ENCODE measurements around the gene KRT26.

KRT26 gene

DNA sequence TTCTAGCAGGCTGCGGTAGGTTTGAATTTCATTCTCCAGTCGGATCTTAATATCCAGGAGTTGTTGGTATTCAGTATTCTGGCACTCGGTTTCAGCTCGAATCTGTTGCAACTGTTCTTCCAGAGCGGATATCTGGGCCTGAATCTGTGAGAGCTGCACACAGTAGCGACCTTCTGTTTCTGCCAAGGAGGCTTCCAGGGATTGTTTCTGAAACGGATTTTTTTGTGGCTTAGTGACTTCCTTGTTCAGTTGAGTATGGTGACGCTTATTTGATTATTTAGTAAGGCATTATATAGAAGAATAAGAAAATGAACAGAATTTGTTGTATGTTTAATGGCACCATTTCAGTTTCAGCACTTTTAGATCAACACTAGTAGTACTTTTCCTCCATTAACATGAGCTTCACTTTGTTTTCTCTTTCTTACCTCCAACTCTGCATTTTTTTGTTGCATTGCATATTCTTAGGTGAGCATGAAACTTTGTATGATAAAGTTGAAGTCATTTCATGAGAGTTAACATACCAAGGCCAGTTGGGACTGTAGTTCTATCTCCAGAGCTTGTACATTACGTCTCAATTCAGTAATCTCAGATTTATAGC is 47.6 kb upstream of the KRT26 start:
- TF ChIP-seq, protein P1, sequence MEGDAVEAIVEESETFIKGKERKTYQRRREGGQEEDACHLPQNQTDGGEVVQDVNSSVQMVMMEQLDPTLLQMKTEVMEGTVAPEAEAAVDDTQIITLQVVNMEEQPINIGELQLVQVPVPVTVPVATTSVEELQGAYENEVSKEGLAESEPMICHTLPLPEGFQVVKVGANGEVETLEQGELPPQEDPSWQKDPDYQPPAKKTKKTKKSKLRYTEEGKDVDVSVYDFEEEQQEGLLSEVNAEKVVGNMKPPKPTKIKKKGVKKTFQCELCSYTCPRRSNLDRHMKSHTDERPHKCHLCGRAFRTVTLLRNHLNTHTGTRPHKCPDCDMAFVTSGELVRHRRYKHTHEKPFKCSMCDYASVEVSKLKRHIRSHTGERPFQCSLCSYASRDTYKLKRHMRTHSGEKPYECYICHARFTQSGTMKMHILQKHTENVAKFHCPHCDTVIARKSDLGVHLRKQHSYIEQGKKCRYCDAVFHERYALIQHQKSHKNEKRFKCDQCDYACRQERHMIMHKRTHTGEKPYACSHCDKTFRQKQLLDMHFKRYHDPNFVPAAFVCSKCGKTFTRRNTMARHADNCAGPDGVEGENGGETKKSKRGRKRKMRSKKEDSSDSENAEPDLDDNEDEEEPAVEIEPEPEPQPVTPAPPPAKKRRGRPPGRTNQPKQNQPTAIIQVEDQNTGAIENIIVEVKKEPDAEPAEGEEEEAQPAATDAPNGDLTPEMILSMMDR (IDR thresholded peaks at IDR 0.05; ENCODE audit: insufficient read depth, low read length, poor library complexity, severe bottlenecking), result no peak
- no peak for TF ChIP-seq EZH2phosphoT487 (conservative IDR thresholded peaks at IDR 0.05; ENCODE audit: low read length)
- Histone ChIP-seq H2AFZ (ENCODE audit: low read depth, low read length, severe bottlenecking) (peak overlapping the region; percentile 31), H3K27ac (ENCODE audit: low read depth, low read length) (peak overlapping the region; percentile 49), H3F3A (ENCODE audit: insufficient read depth) (peaks cover 27% of the 10 kb centered on the region), H3K9ac (ENCODE audit: low read length) (peak overlapping the region; percentile 85), H3K4me3 (ENCODE audit: insufficient read depth, low read length, poor library complexity, severe bottlenecking) (peak overlapping the region; percentile 91), H3K36me3 (ENCODE audit: low read length) (peaks cover 9% of the 10 kb centered on the region; the same call in 1 of the 2 replicates), H3K9me2 (replicated peaks; ENCODE audit: insufficient read depth, low read length) (no peaks in the 10 kb centered on the region), H3K4me2 (ENCODE audit: low read depth, low read length, poor library complexity, severe bottlenecking) (peak overlapping the region; percentile 92), H3K79me2 (ENCODE audit: insufficient read depth, low read length) (peaks cover 6% of the 10 kb centered on the region; the same call in 1 of the 2 replicates), H3K9me3 (ENCODE audit: insufficient read depth, low read length) (no peaks in the 10 kb centered on the region), H4K20me1 (ENCODE audit: low read depth, low read length) (no peaks in the 10 kb centered on the region), H3K27me3 (ENCODE audit: low read length) (no peaks in the 10 kb centered on the region)

DNA sequence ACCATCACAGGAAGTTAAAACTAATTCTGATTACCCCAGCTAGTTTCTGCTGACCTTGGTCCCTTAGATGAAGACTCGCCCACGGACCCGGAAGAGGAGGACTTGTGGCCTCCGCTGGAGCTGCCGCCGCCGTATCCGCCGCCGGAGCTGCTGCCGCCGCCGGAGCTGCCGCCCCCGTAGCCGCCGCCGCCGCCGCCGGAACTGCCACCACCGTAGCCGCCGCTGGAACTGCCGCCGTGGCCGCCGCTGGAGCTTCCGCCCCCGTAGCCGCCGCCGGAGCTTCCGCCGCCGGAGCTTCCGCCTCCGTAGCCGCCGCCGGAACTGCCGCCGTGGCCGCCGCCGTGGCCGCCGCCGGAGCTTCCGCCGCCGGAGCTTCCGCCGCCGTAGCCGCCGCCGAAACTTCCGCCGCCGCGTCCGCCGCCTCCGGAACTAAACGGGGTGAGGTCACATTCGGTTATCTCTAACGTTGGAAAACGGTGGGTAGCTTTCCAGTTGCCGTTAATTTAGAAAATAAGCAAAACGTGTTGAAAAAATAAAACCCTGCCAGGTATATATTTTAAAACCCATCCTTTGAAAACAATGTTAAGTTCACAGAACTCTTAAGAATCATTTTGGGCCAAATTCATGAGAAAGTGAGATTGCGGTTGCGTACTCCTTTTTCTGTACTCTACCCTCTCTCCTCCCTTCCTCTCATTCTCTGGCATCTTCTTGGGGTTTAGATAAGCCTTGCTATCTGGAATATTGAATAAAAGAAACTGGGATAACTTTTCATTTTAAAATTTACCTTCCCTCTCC is 46.9 kb upstream of the KRT26 start:
- Histone ChIP-seq H3K4me2 (ENCODE audit: low read depth, low read length, poor library complexity, severe bottlenecking) (peak overlapping the region; percentile 92), H3K79me2 (ENCODE audit: insufficient read depth, low read length) (peaks cover 6% of the 10 kb centered on the region; the same call in 1 of the 2 replicates), H3K36me3 (ENCODE audit: low read length) (peaks cover 9% of the 10 kb centered on the region; the same call in 1 of the 2 replicates), H4K20me1 (ENCODE audit: low read depth, low read length) (no peaks in the 10 kb centered on the region), H3F3A (ENCODE audit: insufficient read depth) (peaks cover 27% of the 10 kb centered on the region), H3K9me3 (ENCODE audit: insufficient read depth, low read length) (no peaks in the 10 kb centered on the region), H3K4me3 (ENCODE audit: insufficient read depth, low read length, poor library complexity, severe bottlenecking) (peak overlapping the region; percentile 91), H3K9ac (ENCODE audit: low read length) (peak overlapping the region; percentile 85), H3K27ac (ENCODE audit: low read depth, low read length) (peak overlapping the region; percentile 74), H3K9me2 (replicated peaks; ENCODE audit: insufficient read depth, low read length) (no peaks in the 10 kb centered on the region), H2AFZ (ENCODE audit: low read depth, low read length, severe bottlenecking) (peak overlapping the region; percentile 85), H3K27me3 (ENCODE audit: low read length) (no peaks in the 10 kb centered on the region)
- TF ChIP-seq EZH2phosphoT487 (conservative IDR thresholded peaks at IDR 0.05; ENCODE audit: low read length), result no peak
- TF ChIP-seq, protein P1 (IDR thresholded peaks at IDR 0.05; ENCODE audit: insufficient read depth, low read length, poor library complexity, severe bottlenecking), result no peak

DNA sequence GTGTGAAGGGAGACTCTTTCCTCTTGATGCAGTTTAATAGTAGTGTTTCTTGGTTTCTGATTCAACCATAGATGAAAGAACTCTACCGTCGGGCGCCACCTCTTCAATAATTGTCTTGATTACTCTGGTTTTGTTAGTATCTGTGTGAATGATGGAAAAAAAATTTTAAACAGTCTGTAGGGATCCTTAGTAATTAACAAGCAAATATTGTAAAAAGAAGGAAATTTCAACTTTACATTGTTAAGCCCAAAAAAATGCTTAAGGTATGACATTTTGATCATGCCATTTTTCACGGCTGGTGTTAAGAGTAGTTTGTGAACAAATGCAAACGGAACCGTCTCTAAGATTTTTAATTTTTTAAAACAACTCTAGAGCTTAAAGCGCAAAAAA is 46.3 kb upstream of the KRT26 start:
- peaks cover 27% of the 10 kb centered on the region for H3F3A ChIP-seq (ENCODE audit: insufficient read depth)
- no peaks in the 10 kb centered on the region for H3K9me3 ChIP-seq (ENCODE audit: insufficient read depth, low read length)
- TF ChIP-seq, protein P1 (IDR thresholded peaks at IDR 0.05; ENCODE audit: insufficient read depth, low read length, poor library complexity, severe bottlenecking), result no peak
- no peak for TF ChIP-seq EZH2phosphoT487 (conservative IDR thresholded peaks at IDR 0.05; ENCODE audit: low read length)
- H3K36me3 ChIP-seq (ENCODE audit: low read length), result peaks cover 9% of the 10 kb centered on the region; the same call in 1 of the 2 replicates
- no peaks in the 10 kb centered on the region for H3K27me3 ChIP-seq (ENCODE audit: low read length)
- peak overlapping the region; percentile 91 for H3K4me3 ChIP-seq (ENCODE audit: insufficient read depth, low read length, poor library complexity, severe bottlenecking)
- H3K9me2 ChIP-seq (replicated peaks; ENCODE audit: insufficient read depth, low read length), result no peaks in the 10 kb centered on the region
- H2AFZ ChIP-seq (ENCODE audit: low read depth, low read length, severe bottlenecking), result peak overlapping the region; percentile 85
- peak overlapping the region; percentile 87 for H3K4me2 ChIP-seq (ENCODE audit: low read depth, low read length, poor library complexity, severe bottlenecking)
- peak overlapping the region; percentile 74 for H3K27ac ChIP-seq (ENCODE audit: low read depth, low read length)
- H3K79me2 ChIP-seq (ENCODE audit: insufficient read depth, low read length), result peaks cover 6% of the 10 kb centered on the region; the same call in 1 of the 2 replicates
- peak overlapping the region; percentile 85 for H3K9ac ChIP-seq (ENCODE audit: low read length)
- H4K20me1 ChIP-seq (ENCODE audit: low read depth, low read length), result no peaks in the 10 kb centered on the region

Measured in SU-DHL-6 (cell line).